Calu3 (cell line): ENCODE measurements around the gene PYCR2. TPM values are rescaled to one million over a fixed set of nuclear protein-coding genes. Genes with fewer than 3 reads are reported as not detected.

Experiments used
- BruUV-seq: library from RNA; stranded (reverse); fragments of 400-500 nt; replicated peaks from 2 replicates; lab custom pipeline; 2021; lab: Mats Ljungman, UMichigan
- CTCF ChIA-PET: fragments of 300-600 bp; sonication (Branson Sonifier 250); formaldehyde crosslinking; loops from one replicate; lab custom pipeline; 2022; ENCODE audit warnings: antibody characterized with exemption; lab: Charles Lee
- DNase-seq: peaks from one replicate; pipeline ENCODE4 v3.0.0; 2022
- H3K27ac Mint-ChIP-seq: one replicate; pipeline ENCODE4 v1.8.0; 2022; ENCODE audit warnings: mixed read lengths; ENCODE audit not compliant: unreplicated experiment
- H3K27me3 Mint-ChIP-seq: one replicate; pipeline ENCODE4 v1.8.0; 2022; ENCODE audit warnings: mixed read lengths; ENCODE audit not compliant: unreplicated experiment
- H3K36me3 Mint-ChIP-seq: one replicate; pipeline ENCODE4 v1.8.0; 2022; ENCODE audit warnings: mild to moderate bottlenecking, moderate library complexity, mixed read lengths; ENCODE audit not compliant: insufficient read depth, unreplicated experiment
- H3K4me1 Mint-ChIP-seq: one replicate; pipeline ENCODE4 v1.8.0; 2022; ENCODE audit warnings: mild to moderate bottlenecking, low read depth, mixed read lengths; ENCODE audit not compliant: unreplicated experiment
- H3K4me3 Mint-ChIP-seq: one replicate; pipeline ENCODE4 v1.8.0; 2022; ENCODE audit warnings: mild to moderate bottlenecking, low read depth, moderate library complexity, mixed read lengths; ENCODE audit not compliant: unreplicated experiment
- H3K9me3 Mint-ChIP-seq: one replicate; pipeline ENCODE4 v1.8.0; 2022; ENCODE audit warnings: low read depth, mixed read lengths; ENCODE audit not compliant: unreplicated experiment
- CTCF ChIP-seq: fragments of 200-600 bp; IDR thresholded peaks from one replicate; pipeline ENCODE4 v1.8.0; 2022; ENCODE audit warnings: antibody characterized with exemption; ENCODE audit not compliant: unreplicated experiment
- intact Hi-C: fragments of 100-400 bp; cut with micrococcal nuclease; formaldehyde crosslinking; loops from one replicate; pipeline ENCODE4 v1.10.0; 2022; ENCODE audit not compliant: unreplicated experiment
- total RNA-seq: library from RNA; stranded (reverse); gene quantifications from 2 replicates; pipeline ENCODE4 v1.2.3, GENCODE V29; 2022

The PYCR2 gene
- total RNA-seq, 1 experiment from 2014 or later, result 91.9 TPM

GRCh38 chr1:225877580-225877979 is 46.5 kb downstream of the PYCR2 start:
- Mint-ChIP-seq H3K27ac (peak overlapping the region; percentile 68), H3K36me3 (peaks cover 94% of the 10 kb centered on the region), H3K27me3 (no peaks in the 10 kb centered on the region), H3K9me3 (no peaks in the 10 kb centered on the region), H3K4me1 (peaks cover 69% of the 10 kb centered on the region), H3K4me3 (peak overlapping the region; percentile 67)
- CTCF ChIA-PET, result interaction anchor here (0.6 to 1.5 kb wide), 3 partner anchors 20 to 52 kb away, joined by 3 to 8 read pairs (median 4); no protein-coding TSS in a partner anchor
- DNase-seq, result peak; percentile 88
- BruUV-seq, result no TSS peak
- intact Hi-C loops, result loop anchor here (1.0 to 10.0 kb wide), 2 partner anchors 34 to 187 kb away; partner anchors contain the start of gene H3-3A
- TF ChIP-seq CTCF, result peak; percentile 77

GRCh38 chr1:225876900-225877510 is 47.0 kb downstream of the PYCR2 start:
- H3K9me3 Mint-ChIP-seq, result no peaks in the 10 kb centered on the region
- H3K27me3 Mint-ChIP-seq, result no peaks in the 10 kb centered on the region
- BruUV-seq, result no TSS peak
- DNase-seq, result no peak
- TF ChIP-seq CTCF, result no peak
- intact Hi-C loops, result loop anchor here (1.0 to 10.0 kb wide), 2 partner anchors 34 to 188 kb away; partner anchors contain the start of gene H3-3A
- peaks cover 94% of the 10 kb centered on the region for H3K36me3 Mint-ChIP-seq
- peak overlapping the region; percentile 68 for H3K27ac Mint-ChIP-seq
- H3K4me3 Mint-ChIP-seq, result peak overlapping the region; percentile 67
- CTCF ChIA-PET, result interaction anchor here (0.6 to 1.5 kb wide), 4 partner anchors 20 to 53 kb away, joined by 4 to 8 read pairs (median 5); partner anchors contain the start of gene PYCR2
- H3K4me1 Mint-ChIP-seq, result peaks cover 72% of the 10 kb centered on the region

GRCh38 chr1:225875044-225875815 is 48.8 kb downstream of the PYCR2 start:
- H3K36me3 Mint-ChIP-seq, result peaks cover 95% of the 10 kb centered on the region
- TF ChIP-seq CTCF, result no peak
- peak overlapping the region; percentile 68 for H3K27ac Mint-ChIP-seq
- peak; percentile 88 for DNase-seq
- BruUV-seq, result no TSS peak
- intact Hi-C loops, result loop anchor here (10.0 kb wide), 1 partner anchor 190 kb away; the partner anchor contains the start of gene H3-3A
- H3K4me3 Mint-ChIP-seq, result peak overlapping the region; percentile 67
- peaks cover 78% of the 10 kb centered on the region for H3K4me1 Mint-ChIP-seq
- no peaks in the 10 kb centered on the region for H3K9me3 Mint-ChIP-seq
- H3K27me3 Mint-ChIP-seq, result no peaks in the 10 kb centered on the region
- CTCF ChIA-PET, result interaction anchor here (0.6 to 1.4 kb wide), 8 partner anchors 16 to 1418 kb away, joined by 3 to 14 read pairs (median 4); no protein-coding TSS in a partner anchor

- Mint-ChIP-seq H3K4me1 (peaks cover 70% of the 10 kb centered on the region), H3K9me3 (no peaks in the 10 kb centered on the region), H3K4me3 (peak overlapping the region; percentile 67), H3K36me3 (peaks cover 89% of the 10 kb centered on the region), H3K27ac (peak overlapping the region; percentile 68), H3K27me3 (no peaks in the 10 kb centered on the region)
- CTCF ChIA-PET, result interaction anchor here (0.6 to 1.4 kb wide), 2 partner anchors 23 to 1417 kb away, joined by 4 to 14 read pairs; no protein-coding TSS in a partner anchor
- intact Hi-C loops, result loop anchor here (5.0 to 10.0 kb wide), 2 partner anchors 103 to 190 kb away; partner anchors contain the start of gene H3-3A
- no peak for TF ChIP-seq CTCF
- no TSS peak for BruUV-seq
- no peak for DNase-seq
Measured at GRCh38 chr1:225874431-225874830, 49.6 kb downstream of the PYCR2 start.
